ENCODE data around the gene ABCC4.
"Not testable (repeated sequence)": the region's sequence is repeated elsewhere in the genome, so short reads cannot be mapped to it uniquely, and the experiment has no call there.

Gene ABCC4

DNA sequence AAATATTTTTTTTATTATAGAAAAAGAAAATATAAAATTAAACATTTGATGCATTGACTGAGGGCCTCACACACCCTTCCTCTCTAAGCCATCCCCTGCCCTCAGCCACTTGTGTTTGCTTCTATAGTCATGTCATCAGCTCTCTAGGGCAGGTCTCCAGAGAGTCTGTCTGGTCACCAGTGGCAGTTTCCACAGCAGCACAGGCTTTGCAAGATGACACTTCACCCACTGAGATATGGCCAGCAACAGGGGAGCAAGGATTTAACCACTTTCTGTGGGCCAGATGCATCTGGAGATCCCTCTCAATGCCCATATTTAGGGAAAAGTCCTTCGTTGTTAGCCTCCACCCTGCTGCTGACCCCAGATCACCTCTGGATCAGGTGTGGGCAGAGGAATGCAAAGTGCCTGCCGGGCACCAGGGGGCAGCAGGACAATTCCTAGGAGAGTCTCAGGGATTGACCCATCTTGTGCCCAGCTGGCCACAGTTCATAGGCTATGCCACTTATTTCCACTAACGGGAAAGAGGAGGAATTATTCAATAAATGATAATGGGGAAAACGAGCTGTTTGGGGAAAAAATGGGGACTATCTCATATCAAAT is 4.8 kb downstream of the ABCC4 start:
- peak; percentile 33 for DNase-seq

GRCh38 chr13:95295026-95295425 is 6.2 kb downstream of the ABCC4 start:
- no peak for DNase-seq

DNA sequence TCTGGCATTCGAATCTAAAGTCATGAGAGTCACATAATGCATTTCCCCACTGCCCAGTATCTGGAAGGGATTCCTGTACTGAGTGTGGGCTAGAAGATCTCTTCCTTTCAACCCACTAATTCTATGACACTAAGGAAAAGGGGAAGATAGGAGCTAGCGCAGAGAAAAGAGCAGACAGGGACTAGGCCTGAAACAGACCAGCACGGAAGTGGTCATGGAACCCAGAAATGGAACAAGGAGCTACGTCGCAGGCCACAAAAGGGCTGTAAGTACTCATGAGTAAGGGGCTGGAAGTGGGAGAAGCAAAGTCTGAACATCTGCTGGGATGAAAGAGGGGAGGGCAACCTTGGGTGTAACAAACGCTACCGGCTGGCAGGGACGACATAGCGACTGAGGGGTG is 8.6 kb downstream of the ABCC4 start:
- no peak for DNase-seq

GRCh38 chr13:95289901-95290300 is 11.3 kb downstream of the ABCC4 start:
- DNase-seq = not testable (repeated sequence)

DNA sequence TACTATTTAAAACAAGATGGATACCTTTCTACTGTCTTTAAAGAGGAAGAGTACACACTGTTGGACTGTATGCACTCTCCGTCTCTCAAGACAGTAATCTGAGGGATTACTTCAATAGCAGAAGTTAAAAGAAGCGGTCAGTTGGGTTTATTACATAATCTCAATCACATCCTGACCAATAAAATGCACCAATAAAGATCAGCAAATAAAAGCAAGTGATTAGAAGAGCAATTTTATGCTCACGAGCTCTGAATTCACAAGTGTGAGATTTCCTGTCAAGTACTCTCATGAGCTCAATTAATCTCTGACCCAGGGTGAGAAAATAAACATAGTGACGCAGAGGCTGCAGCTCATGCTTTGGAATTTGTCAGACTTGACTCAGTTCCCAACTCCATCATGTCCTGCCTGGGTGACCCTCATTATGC is 12.2 kb downstream of the ABCC4 start:
- DNase-seq = no peak

GRCh38 chr13:95284436-95284835 is 16.8 kb downstream of the ABCC4 start:
- DNase-seq = no peak

DNA sequence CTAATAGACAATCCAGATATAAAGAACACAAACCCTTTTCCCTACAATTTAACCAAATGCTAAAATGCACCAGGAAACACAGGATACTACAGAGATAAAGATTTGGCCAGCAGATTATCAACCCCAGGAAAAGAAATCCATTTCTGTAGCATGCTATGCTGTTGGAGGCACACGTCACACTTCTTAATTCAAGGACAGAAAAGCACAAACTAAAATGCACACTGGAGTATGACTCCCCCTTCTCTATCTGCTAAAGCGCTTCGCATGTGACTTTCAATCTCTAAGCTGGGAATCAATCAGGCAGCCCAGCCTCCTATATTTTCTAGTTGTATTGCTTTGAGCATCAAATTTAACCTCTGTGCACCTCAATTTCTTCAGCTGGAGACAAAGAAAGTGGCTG is 22.2 kb downstream of the ABCC4 start:
- no peak for DNase-seq

DNA sequence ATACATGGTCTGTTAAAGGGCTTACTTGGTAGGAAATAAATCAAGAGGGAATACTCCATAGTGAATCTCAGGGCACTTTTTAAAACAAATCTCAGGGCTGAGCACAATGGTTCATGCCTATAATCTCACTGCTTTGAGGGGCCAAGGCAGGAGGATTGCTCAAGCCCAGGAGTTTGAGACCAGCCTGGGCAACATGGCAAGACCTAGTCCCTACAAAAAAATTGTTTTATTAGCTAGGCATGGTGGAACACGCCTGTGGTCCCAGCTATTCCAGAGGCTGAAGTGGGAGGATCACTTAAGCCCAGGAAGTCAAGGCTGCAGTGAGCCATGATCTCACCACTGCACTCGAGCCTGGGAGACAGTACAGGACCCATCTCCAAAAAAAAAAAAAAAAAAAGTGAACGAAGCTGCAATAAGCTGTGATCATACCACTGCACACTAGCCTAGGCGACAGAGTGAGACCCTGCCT is 25.2 kb downstream of the ABCC4 start:
- DNase-seq = no peak

- DNase-seq = peak; percentile 77
Observed at GRCh38 chr13:95275322-95276036, 25.8 kb downstream of the ABCC4 start.

DNA sequence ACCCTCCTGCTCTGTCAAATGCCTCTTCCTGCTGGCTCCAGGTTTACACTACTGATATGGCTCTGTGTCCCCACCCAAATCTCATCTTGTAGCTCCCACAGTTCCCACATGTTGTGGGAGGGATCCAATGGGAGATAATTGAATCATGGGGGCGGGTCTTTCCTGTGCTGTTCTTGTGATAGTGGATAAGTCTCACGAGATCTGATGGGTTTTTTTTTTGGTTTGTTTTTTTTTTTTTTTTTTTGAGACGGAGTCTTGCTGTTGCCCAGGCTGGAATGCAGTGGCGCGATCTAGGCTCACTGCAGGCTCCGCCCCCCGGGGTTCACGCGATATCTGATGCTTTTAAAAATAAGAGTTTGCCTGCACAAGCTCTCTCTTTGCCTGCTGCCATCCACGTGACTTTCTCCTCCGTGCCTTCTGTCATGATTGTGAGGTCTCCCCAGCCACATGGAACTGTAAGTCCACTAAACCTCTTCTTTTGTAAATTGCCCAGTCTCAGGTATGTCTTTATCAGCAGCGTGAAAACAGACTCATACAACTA is 27.6 kb downstream of the ABCC4 start:
- DNase-seq = not testable (repeated sequence)

DNA sequence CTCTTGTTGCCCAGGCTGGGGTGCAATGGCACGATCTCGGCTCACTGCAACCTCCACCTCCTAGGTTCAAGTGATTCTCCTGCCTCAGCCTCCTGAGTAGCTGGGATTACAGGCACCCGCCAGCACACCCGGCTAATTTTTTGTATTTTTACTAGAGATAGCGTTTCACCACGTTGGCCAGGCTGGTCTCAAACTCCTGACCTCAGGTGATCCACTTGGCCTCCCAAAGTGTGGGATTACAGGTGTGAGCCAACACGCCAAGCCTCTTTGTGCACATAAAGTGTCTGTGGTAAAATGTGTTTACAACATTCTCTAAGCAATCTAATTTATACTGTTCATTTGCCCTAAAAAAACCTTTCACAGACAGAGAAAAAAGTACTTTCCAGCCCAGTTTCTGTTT is 29.2 kb downstream of the ABCC4 start:
- DNase-seq = not testable (repeated sequence)

DNA sequence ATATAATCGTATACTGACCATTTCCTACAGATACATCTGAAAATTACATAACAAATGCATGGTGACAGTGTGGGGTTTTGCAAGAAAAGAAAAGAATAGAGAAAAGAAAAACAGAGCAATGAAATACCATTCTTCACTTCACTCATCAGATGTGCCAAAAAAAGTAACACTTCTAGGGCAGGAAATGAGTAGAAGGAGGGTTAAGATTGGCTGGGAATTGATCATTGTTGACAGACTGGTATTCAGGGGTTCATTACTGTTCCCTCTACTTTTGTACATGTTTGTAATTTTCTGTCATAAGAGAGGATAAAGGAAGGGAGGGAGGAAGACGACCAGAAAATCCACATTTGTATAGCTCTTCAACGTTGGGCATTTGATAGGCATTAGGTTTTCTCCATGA is 31.5 kb downstream of the ABCC4 start:
- DNase-seq = no peak

DNA sequence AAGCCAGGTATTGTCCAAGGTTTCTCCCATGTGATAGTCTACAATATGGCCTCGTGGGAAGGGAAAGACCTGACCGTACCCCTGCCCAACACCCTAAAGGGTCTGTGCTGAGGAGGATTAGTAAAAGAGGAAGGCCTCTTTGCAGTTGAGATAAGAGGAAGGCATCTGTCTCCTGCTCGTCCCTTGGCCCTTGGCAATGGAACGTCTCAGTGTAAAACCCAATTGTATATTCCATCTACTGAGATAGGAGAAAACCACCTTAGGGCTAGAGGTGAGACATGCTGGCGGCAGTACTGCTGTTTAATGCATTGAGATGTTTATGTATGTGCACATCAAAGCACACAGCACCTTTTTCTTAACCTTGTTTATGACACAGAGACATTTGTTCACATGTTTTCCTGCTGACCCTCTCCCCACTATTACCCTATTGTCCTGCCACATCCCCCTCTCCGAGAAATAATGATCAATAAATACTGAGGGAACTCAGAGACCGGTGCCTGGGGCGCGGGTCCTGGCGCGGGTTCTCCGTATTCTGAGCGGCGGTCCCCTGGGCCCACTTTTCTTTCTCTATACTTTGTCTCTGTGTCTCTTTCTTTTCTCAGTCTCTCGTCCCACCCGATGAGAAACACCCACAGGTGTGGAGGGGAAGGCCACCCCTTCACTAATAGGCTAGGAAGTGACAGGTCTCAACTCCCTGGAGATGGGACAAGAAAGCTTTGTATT is 32.7 kb downstream of the ABCC4 start:
- not testable (repeated sequence) for DNase-seq

GRCh38 chr13:95267662-95268342 is 33.4 kb downstream of the ABCC4 start:
- peak; percentile 29 for DNase-seq

DNA sequence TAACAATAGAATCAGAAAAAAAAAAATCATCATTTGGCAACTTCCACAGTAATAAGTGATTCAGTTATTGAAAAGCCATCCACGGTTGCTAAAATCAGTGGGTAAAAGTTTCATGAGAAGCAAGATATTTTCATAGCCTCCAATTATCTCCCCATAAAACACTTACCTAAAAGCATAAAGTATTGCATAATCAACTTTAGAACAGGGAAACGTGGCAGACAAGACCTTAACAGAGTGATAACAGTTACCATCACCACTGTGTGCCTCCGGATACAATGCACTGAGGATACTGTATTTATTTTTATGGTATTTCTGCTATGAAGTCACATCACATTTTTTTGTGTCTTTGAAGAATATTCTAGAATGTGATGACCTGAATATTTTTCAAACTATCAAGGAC is 37.0 kb downstream of the ABCC4 start:
- no peak for DNase-seq

GRCh38 chr13:95262837-95263384 is 38.3 kb downstream of the ABCC4 start:
- no peak for DNase-seq

GRCh38 chr13:95261956-95262355 is 39.3 kb downstream of the ABCC4 start:
- no peak for DNase-seq

DNA sequence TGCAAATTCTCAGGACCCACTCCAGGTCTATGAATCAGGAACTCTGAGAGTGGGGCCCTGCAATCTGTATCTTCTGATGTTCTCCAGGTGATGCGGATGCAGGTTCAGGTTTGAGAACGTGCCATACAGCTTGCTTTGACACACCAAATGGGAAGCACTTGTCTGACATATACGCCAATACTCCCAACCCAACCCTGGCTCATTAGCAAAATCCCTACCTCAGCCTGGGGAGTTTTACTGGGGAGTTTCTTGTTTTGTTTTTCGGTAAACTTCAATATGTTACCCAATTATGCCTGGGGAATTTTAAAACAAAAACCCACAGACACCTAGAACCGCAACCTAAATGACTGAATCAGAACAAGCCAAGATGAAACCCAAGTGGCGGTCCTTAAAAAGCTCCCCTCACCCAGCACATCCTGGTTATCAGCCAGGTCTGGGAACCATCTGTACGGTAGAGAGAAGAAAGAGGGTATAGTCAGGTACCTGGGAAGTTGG is 41.2 kb downstream of the ABCC4 start:
- DNase-seq = no peak

DNA sequence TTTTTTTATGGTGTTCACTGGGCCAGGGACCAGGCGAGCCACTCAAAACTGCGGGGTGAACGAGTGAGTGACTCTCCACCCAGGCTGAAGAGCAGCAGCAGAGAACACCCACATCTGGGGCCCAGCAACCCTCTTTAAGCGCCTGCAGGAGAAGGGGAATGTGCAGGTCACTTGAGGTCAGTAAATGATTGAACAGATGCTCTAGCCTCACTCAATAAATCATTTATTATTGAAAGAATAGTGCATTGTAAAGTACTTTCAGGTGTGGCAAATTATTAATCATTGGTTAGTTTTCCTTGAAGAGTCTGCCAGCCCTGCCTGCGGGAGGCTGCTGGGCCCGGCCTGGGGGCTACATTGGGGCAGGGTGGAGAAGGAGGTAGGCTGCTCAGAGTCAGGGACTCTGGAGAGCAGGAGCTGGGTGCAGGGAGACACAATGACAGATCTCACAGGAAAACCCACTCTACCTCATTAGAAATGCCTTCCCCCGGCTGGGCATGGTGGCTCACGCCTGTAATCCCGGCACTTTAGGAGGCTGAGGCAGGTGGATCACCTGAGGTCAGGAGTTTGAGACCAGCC is 42.5 kb downstream of the ABCC4 start:
- peak; percentile 20 for DNase-seq

GRCh38 chr13:95258098-95258497 is 43.2 kb downstream of the ABCC4 start:
- DNase-seq = no peak

DNA sequence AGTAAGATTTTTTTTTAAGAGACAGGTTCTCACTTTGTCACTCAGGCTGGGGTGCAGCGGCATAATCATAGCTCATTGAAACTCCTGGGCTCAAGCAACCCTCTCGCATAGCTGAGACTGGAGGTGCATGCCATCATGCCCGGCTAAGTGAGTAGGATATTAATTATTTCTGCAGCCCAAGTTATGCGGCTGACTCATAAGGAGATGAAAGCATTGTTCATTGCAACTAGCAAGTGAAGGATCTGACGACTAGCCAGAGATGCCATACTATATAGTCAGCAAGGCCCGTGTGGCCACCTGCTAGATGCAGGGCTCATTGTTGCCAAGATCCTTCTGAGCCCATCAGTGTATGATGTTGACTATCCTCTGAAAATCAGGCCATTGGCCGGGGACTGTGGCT is 45.2 kb downstream of the ABCC4 start:
- DNase-seq = peak; percentile 33

DNA sequence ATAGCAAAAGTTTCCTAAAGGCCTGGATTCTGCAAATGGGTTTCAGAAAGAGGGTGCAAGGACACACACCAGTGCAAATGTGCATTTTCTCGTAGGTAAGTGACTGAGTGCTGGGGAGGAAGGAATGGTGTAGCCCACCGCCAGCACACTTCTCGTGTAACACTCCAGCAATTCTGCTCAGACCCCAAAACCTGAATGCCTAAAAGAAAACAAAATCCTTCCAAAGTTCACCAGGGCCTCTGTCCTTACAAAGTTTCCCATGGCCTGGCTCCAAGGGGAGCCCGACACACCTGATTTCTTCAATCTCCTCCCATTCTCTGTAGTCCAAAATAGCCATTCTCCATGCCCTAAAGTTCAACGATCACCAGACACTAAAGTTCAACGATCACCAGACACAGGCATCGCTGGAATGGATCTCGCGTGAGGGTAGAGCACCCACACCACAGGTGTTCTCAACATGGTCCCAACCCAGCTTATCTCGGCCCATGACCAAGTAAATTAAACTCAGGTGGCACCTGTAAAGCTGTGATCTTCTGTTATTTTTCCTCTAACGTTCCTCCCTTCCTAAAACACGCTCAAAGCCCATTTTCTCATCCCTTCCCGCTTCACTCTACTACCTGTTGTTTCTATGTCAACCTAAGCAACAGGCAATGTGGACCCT is 46.0 kb downstream of the ABCC4 start:
- DNase-seq = no peak
